ENCODE results near the gene BET1. TPM values are rescaled to one million over a fixed set of nuclear protein-coding genes. Genes with fewer than 3 reads are reported as not detected.

The BET1 gene
- total and polyA plus RNA-seq, 9 of the 15 experiments (the other 6 are each of a cell fraction or from before 2014, with no cell fraction given) = 15.8 to 190 (median 37.8) TPM

GRCh38 chr7:93945756-93946535, 58.2 kb downstream of the BET1 start (continued):
- TF ChIP-seq MEF2A (IDR thresholded peaks at IDR 0.05; ENCODE audit: control insufficient read depth, low read depth, low read length) (peak; percentile 89), KDM1A (IDR thresholded peaks at IDR 0.05) (0 out of 4 replicates have a peak, but pooled peaks of 1 of the 2 experiments have one; percentile 23), KLF16 (IDR thresholded peaks at IDR 0.05) (peak; percentile 58), GTF2B (IDR thresholded peaks at IDR 0.05; ENCODE audit: extremely low read depth, insufficient read length) (no peak), CSDE1 (IDR thresholded peaks at IDR 0.05) (no peak), ZNF165 (CRISPR knock-in tag; IDR thresholded peaks at IDR 0.05; ENCODE audit: borderline replicate concordance) (no peak), RBBP5 (IDR thresholded peaks at IDR 0.05; ENCODE audit: borderline replicate concordance, insufficient read depth, low read length, poor library complexity, severe bottlenecking) (no peak), PRMT5 (CRISPR knock-in tag; IDR thresholded peaks at IDR 0.05) (no peak), TAL1 (IDR thresholded peaks at IDR 0.05) (peak; percentile 82), SRF (CRISPR knock-in tag; IDR thresholded peaks at IDR 0.05) (peak in 1 of 2 experiments; percentile 52; a peak in 1 of 4 replicates), HLTF (IDR thresholded peaks at IDR 0.05) (no peak), ZNF408 (CRISPR knock-in tag; IDR thresholded peaks at IDR 0.05; ENCODE audit: low read depth) (no peak), CCAR2 (IDR thresholded peaks at IDR 0.05; ENCODE audit: low read depth, low read length) (no peak), POLR2AphosphoS5 (IDR thresholded peaks at IDR 0.05; ENCODE audit: control insufficient read depth, insufficient read depth, low read depth, low read length) (peak; percentile 32; the same call in 1 of the 2 replicates), CAMTA2 (CRISPR knock-in tag; conservative IDR thresholded peaks at IDR 0.05) (no peak), E2F5 (CRISPR knock-in tag; IDR thresholded peaks at IDR 0.05) (no peak), ATF3 (IDR thresholded peaks at IDR 0.05) (no peak), ATF3 (CRISPR knock-in tag; conservative IDR thresholded peaks at IDR 0.05) (no peak), NRF1 (conservative IDR thresholded peaks at IDR 0.05 in 1 of 2, IDR thresholded peaks at IDR 0.05 in 1 of 2) (no peak), E2F4 (CRISPR knock-in tag; IDR thresholded peaks at IDR 0.05; ENCODE audit: low read depth) (no peak), L3MBTL2 (IDR thresholded peaks at IDR 0.05) (0 out of 2 replicates have a peak, but pooled peaks have one; percentile 23), CXXC5 (CRISPR knock-in tag; IDR thresholded peaks at IDR 0.05) (peak; percentile 26; the same call in 1 of the 2 replicates), FOXM1 (IDR thresholded peaks at IDR 0.05; ENCODE audit: low read depth) (peak; percentile 37; the same call in 1 of the 2 replicates), FOXM1 (CRISPR knock-in tag; IDR thresholded peaks at IDR 0.05; ENCODE audit: low read depth) (no peak), DLX4 (CRISPR knock-in tag; IDR thresholded peaks at IDR 0.05) (no peak)
